Measurements from ENCODE around the gene MEMO1. TPM values are rescaled to one million over a fixed set of nuclear protein-coding genes. Genes with fewer than 3 reads are reported as not detected.

MEMO1 gene
- total RNA-seq, 2 donors from 2014 or later, result 5.6 to 13.2 TPM

GRCh38 chr2:31896293-31896692 is 114.5 kb downstream of the MEMO1 start:
- H3K27me3 ChIP-seq, result no peaks in the 10 kb centered on the region

GRCh38 chr2:31894656-31895055 is 116.2 kb downstream of the MEMO1 start:
- WGBS, 2 donors, result 95 to 96% methylated on average over 2 of the region's 2 CpGs
- peaks cover 0 to 4% (median 0%) of the 10 kb centered on the region in 3 donors for H3K9me3 ChIP-seq
- no peak for TF ChIP-seq CTCF (IDR thresholded peaks at IDR 0.05)
- no peak for DNase-seq
- H3K27ac ChIP-seq, result no peak overlapping the region
- no peak overlapping the region for H3K4me3 ChIP-seq
- no peaks in the 10 kb centered on the region for H3K4me1 ChIP-seq
- ATAC-seq, result no peak
- intact Hi-C loops (cut with DNase I), result no loop called here
- H3K36me3 ChIP-seq (replicated peaks in 1 of 2; ENCODE audit: insufficient read depth in 1 of 2, low read depth in 2 of 2), result no peaks in the 10 kb centered on the region
- H3K27me3 ChIP-seq, result no peaks in the 10 kb centered on the region

More at GRCh38 chr2:31896293-31896692, 114.5 kb downstream of the MEMO1 start:
- intact Hi-C loops (cut with DNase I), result no loop called here
- Histone ChIP-seq H3K4me3 (no peak overlapping the region), H3K27ac (no peak overlapping the region), H3K4me1 (no peaks in the 10 kb centered on the region), H3K9me3 (peaks cover 0 to 4% (median 0%) of the 10 kb centered on the region in 3 donors), H3K36me3 (replicated peaks in 1 of 2; ENCODE audit: insufficient read depth in 1 of 2, low read depth in 2 of 2) (no peaks in the 10 kb centered on the region)
- TF ChIP-seq CTCF (IDR thresholded peaks at IDR 0.05) (no peak), POLR2A (IDR thresholded peaks at IDR 0.05) (no peak)
- ATAC-seq (no peak), DNase-seq (no peak)
- WGBS, 2 donors, result 94 to 100% methylated on average over 1 of the region's 1 CpG

GRCh38 chr2:31893094-31893493 is 117.7 kb downstream of the MEMO1 start:
- DNase-seq, result no peak
- H3K4me1 ChIP-seq, result no peaks in the 10 kb centered on the region
- no peaks in the 10 kb centered on the region for H3K27me3 ChIP-seq
- H3K27ac ChIP-seq, result no peak overlapping the region
- 92 to 100% methylated on average over 1 of the region's 1 CpG for WGBS, 2 donors
- intact Hi-C loops (cut with DNase I), result no loop called here
- H3K4me3 ChIP-seq, result no peak overlapping the region
- ATAC-seq, result no peak
- H3K36me3 ChIP-seq (replicated peaks in 1 of 2; ENCODE audit: insufficient read depth in 1 of 2, low read depth in 2 of 2), result no peaks in the 10 kb centered on the region
- H3K9me3 ChIP-seq, result peaks cover 0 to 4% (median 0%) of the 10 kb centered on the region in 3 donors
- TF ChIP-seq CTCF (IDR thresholded peaks at IDR 0.05), result no peak
- TF ChIP-seq POLR2A (IDR thresholded peaks at IDR 0.05), result no peak

- H3K36me3 ChIP-seq (replicated peaks in 1 of 2; ENCODE audit: insufficient read depth in 1 of 2, low read depth in 2 of 2), result no peaks in the 10 kb centered on the region
- no peaks in the 10 kb centered on the region for H3K4me1 ChIP-seq
- no peaks in the 10 kb centered on the region for H3K27me3 ChIP-seq
- DNase-seq (no peak), ATAC-seq (no peak)
- no peaks in the 10 kb centered on the region for H3K9me3 ChIP-seq
- intact Hi-C loops (cut with DNase I), result no loop called here
- H3K27ac ChIP-seq, result no peak overlapping the region
- H3K4me3 ChIP-seq, result no peak overlapping the region
- no peak for TF ChIP-seq POLR2A (IDR thresholded peaks at IDR 0.05)
- TF ChIP-seq CTCF (IDR thresholded peaks at IDR 0.05), result no peak
Observed at GRCh38 chr2:31889044-31889443, 121.8 kb downstream of the MEMO1 start.

GRCh38 chr2:31888550-31888949 is 122.3 kb downstream of the MEMO1 start:
- no peaks in the 10 kb centered on the region for H3K36me3 ChIP-seq (replicated peaks in 1 of 2; ENCODE audit: insufficient read depth in 1 of 2, low read depth in 2 of 2)
- ATAC-seq (no peak), DNase-seq (no peak)
- no peak overlapping the region for H3K27ac ChIP-seq
- WGBS, 2 donors, result 87 to 93% methylated on average over 1 of the region's 1 CpG
- H3K27me3 ChIP-seq, result no peaks in the 10 kb centered on the region
- H3K4me1 ChIP-seq, result no peaks in the 10 kb centered on the region
- intact Hi-C loops (cut with DNase I), result no loop called here
- TF ChIP-seq POLR2A (IDR thresholded peaks at IDR 0.05) (no peak), CTCF (IDR thresholded peaks at IDR 0.05) (no peak)
- no peaks in the 10 kb centered on the region for H3K9me3 ChIP-seq
- no peak overlapping the region for H3K4me3 ChIP-seq
